Erythroblast (primary cell): ENCODE measurements around the gene HP1BP3.
"Not testable (repeated sequence)": the region's sequence is repeated elsewhere in the genome, so short reads cannot be mapped to it uniquely, and the experiment has no call there.

Experiments used
- GATA1 ChIP-seq: IDR thresholded peaks from 2 replicates; pipeline ENCODE4 v1.6.1; 2011; ENCODE audit warnings: low read depth, mild to moderate bottlenecking, control low read depth, low read length, moderate library complexity
- POLR2A ChIP-seq: IDR thresholded peaks from 2 replicates; pipeline ENCODE4 v1.6.1; 2011; ENCODE audit warnings: mild to moderate bottlenecking, low read length

DNA sequence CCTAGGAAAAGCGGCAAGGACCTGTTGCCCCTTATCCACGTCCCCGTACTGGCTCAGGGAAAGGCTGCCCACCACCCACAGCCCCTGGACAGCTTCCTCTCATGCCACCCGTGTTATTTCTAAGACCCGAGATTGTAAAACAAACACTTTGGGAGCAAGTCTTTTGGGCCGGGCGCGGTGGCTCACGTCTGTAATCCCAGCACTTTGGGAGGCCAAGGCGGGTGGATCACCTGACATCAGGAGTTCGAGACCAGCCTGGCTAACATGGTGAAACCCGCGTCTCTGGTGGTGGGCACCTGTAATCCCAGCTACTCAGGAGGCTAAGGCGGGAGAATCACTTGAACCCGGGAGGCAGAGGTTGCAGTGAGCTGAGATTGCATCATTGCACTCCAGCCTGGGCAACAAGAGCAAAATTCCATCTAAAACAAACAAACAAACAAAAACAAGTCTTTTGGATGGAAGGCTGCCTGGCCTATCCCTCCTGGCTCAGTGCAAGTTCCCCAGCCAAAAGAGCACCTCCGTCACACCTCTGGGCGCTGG lies 68.7 kb downstream of the HP1BP3 start:
- TF ChIP-seq POLR2A, GATA1: not testable (repeated sequence)
